ENCODE results near the gene DLL3. TPM values are rescaled to one million over a fixed set of nuclear protein-coding genes. Genes with fewer than 3 reads are reported as not detected.
A peak's percentile ranks its signal among the peaks of the same experiment; 100 is the strongest.

DLL3 gene
- polyA plus RNA-seq, 2 of the 4 experiments (the other 2 are of a cell fraction), result 6.7 to 6.8 TPM

- WGBS (ENCODE audit: missing lambda C conversion rate), result 12% methylated on average over 10 of the region's 10 CpGs
- POLR2A ChIA-PET, result interaction anchor here (0.6 to 2.3 kb wide), 4 partner anchors 10 to 614 kb away, joined by 6 to 15 read pairs (median 10); partner anchors contain the start of genes RPS16 and SUPT5H
Measured at GRCh38 chr19:39540333-39540673, 41.6 kb downstream of the DLL3 start.

DNA sequence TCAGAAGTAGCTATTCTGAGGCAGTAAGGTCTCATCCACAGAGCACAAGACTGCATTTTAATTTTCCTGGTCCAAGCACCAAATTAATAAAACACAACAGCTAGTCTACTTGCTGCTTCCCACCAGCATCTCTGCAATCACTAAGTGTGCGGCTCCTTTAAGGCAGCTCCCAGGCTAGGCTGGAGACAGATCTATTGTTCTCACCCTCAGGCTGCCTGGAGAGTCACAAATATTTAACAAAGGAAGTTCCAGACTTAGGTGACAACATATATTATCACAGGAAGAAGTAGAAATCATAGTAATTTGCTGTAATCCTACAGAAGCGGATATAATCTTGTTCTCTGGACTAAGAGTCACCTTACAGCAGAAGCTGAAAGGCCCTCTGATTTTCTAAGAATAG lies 43.5 kb downstream of the DLL3 start:
- Histone ChIP-seq H3K4me3 (no peak overlapping the region), H3K4me2 (no peak overlapping the region), H3K4me1 (peaks cover 15% of the 10 kb centered on the region), H3K9me3 (no peaks in the 10 kb centered on the region), H3K27ac (no peak overlapping the region)
- POLR2A ChIA-PET, result interaction anchor here (1.0 to 1.7 kb wide), 2 partner anchors 97 to 106 kb away, joined by 3 to 8 read pairs; partner anchors contain the start of genes RPS16 and SUPT5H
- CTCF ChIA-PET, result interaction anchor here (0.7 to 25.5 kb wide), 18 partner anchors 9 to 1140 kb away, joined by 3 to 585 read pairs (median 12); partner anchors contain the start of genes DLL3, EID2B and FAM98C
- DNase-seq (ENCODE audit: low read depth in 1 of 2, low spot score in 1 of 2), result no peak
- WGBS (ENCODE audit: missing lambda C conversion rate), result 58% methylated on average over 2 of the region's 2 CpGs
- TF ChIP-seq FOSL2 (IDR thresholded peaks at IDR 0.05), result no peak
- no peak for TF ChIP-seq FOSL2 (CRISPR knock-in tag; IDR thresholded peaks at IDR 0.05)
- no peak for TF ChIP-seq PBX3 (IDR thresholded peaks at IDR 0.05)
- no peak for TF ChIP-seq KDM1A (IDR thresholded peaks at IDR 0.05; ENCODE audit: low read depth)
- TF ChIP-seq CBX8 (IDR thresholded peaks at IDR 0.05), result no peak
- no peak for TF ChIP-seq GATA3 (IDR thresholded peaks at IDR 0.05; ENCODE audit: borderline replicate concordance)
- TF ChIP-seq, protein P1, sequence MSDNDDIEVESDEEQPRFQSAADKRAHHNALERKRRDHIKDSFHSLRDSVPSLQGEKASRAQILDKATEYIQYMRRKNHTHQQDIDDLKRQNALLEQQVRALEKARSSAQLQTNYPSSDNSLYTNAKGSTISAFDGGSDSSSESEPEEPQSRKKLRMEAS (IDR thresholded peaks at IDR 0.05), result no peak
- no peak for TF ChIP-seq EHF (CRISPR knock-in tag; IDR thresholded peaks at IDR 0.05)
- TF ChIP-seq PHF8 (IDR thresholded peaks at IDR 0.05; ENCODE audit: borderline replicate concordance, low read depth), result no peak
- TF ChIP-seq RAD21 (conservative IDR thresholded peaks at IDR 0.05 in 1 of 2, IDR thresholded peaks at IDR 0.05 in 1 of 2), result no peak
- TF ChIP-seq HOXB5 (CRISPR knock-in tag; IDR thresholded peaks at IDR 0.05), result no peak
- TF ChIP-seq HOXA7 (CRISPR knock-in tag; IDR thresholded peaks at IDR 0.05), result no peak
- no peak for TF ChIP-seq ZC3H11A (IDR thresholded peaks at IDR 0.05)
- no peak for TF ChIP-seq JUN (IDR thresholded peaks at IDR 0.05)
- no peak for TF ChIP-seq POLR2AphosphoS2 (conservative IDR thresholded peaks at IDR 0.05; ENCODE audit: low read length)
- TF ChIP-seq ELK1 (IDR thresholded peaks at IDR 0.05; ENCODE audit: low read depth, low read length), result no peak
- TF ChIP-seq HMGXB4 (CRISPR knock-in tag; IDR thresholded peaks at IDR 0.05; ENCODE audit: borderline replicate concordance), result no peak
- no peak for TF ChIP-seq BHLHE40 (IDR thresholded peaks at IDR 0.05; ENCODE audit: low read depth, low read length)
- no peak for TF ChIP-seq SREBF2 (IDR thresholded peaks at IDR 0.05)
- TF ChIP-seq, protein P2, sequence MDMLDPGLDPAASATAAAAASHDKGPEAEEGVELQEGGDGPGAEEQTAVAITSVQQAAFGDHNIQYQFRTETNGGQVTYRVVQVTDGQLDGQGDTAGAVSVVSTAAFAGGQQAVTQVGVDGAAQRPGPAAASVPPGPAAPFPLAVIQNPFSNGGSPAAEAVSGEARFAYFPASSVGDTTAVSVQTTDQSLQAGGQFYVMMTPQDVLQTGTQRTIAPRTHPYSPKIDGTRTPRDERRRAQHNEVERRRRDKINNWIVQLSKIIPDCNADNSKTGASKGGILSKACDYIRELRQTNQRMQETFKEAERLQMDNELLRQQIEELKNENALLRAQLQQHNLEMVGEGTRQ (IDR thresholded peaks at IDR 0.05), result no peak
- peak; percentile 49 for FAIRE-seq
- no peak for ATAC-seq

More at GRCh38 chr19:39540333-39540673, 41.6 kb downstream of the DLL3 start:
- no peak overlapping the region for H3K27ac ChIP-seq
- ATAC-seq (peak; percentile 17 to 29; a peak in 4 of 6 replicates), DNase-seq (ENCODE audit: low read depth in 1 of 2, low spot score in 1 of 2) (no peak), FAIRE-seq (no peak)
- peak overlapping the region; percentile 71 for H3K4me2 ChIP-seq
- peak overlapping the region; percentile 20; the same call in 2 of the 3 replicates for H3K4me3 ChIP-seq
- TF ChIP-seq CTCF (IDR thresholded peaks at IDR 0.05), result 0 out of 3 replicates have a peak, but pooled peaks have one; percentile 10
- no peak for TF ChIP-seq HOXB13 (CRISPR knock-in tag; IDR thresholded peaks at IDR 0.05; ENCODE audit: low read depth)
- no peak for TF ChIP-seq MAZ (IDR thresholded peaks at IDR 0.05; ENCODE audit: borderline replicate concordance, low read depth, low read length)
- H3K9me3 ChIP-seq, result no peaks in the 10 kb centered on the region
- peaks cover 15% of the 10 kb centered on the region for H3K4me1 ChIP-seq
- CTCF ChIA-PET, result interaction anchor here (0.6 to 25.5 kb wide), 22 partner anchors 11 to 142 kb away, joined by 3 to 585 read pairs (median 6); partner anchors contain the start of gene DLL3
